Measurements from ENCODE around the gene FAM120C.
A peak's percentile ranks its signal among the peaks of the same experiment; 100 is the strongest.

Gene FAM120C

DNA sequence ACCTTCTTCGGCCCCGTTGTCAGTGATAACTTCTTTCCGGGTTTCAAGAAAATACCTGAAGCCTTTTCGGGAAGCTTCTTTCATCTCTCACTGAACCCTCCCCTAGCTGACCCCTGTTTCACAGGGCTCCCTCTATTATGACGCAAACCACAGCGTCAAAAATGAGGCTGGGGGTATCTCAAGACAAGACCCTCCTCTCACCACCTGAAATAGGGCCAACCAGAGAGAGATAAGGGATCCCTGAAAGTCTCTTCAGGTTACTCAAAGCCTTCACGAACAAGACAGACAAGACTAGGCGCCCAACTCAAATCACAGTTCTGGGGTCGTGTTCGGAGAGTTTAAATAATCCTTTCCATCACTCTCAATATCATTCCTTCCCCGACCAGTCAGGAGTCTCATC, 140.0 kb downstream of the FAM120C start:
- DNase-seq (ENCODE audit: low read depth, low spot score) = no peak
- Histone ChIP-seq H3K27ac (no peak overlapping the region), H3K9ac (ENCODE audit: insufficient read length) (peak overlapping the region; percentile 87), H3K36me3 (ENCODE audit: insufficient read depth, low read length) (0 out of 2 replicates have a peak, but pooled peaks cover 3% of the 10 kb centered on the region), H3K9me3 (ENCODE audit: low read depth, low read length) (no peaks in the 10 kb centered on the region), H3K4me3 (peak overlapping the region; percentile 86)
- TF ChIP-seq FOXP2 (optimal IDR thresholded peaks at IDR 0.05; ENCODE audit: control extremely low read depth, extremely low read length, insufficient read depth) (no peak), POLR2AphosphoS5 (IDR thresholded peaks at IDR 0.05; ENCODE audit: borderline replicate concordance, low read depth, low read length) (no peak)

GRCh38 chrX:54042609-54043021, 140.4 kb downstream of the FAM120C start:
- Histone ChIP-seq H3K27ac (no peak overlapping the region), H3K9ac (ENCODE audit: insufficient read length) (no peak overlapping the region), H3K9me3 (ENCODE audit: low read depth, low read length) (no peaks in the 10 kb centered on the region), H3K4me3 (peak overlapping the region; percentile 86), H3K36me3 (ENCODE audit: insufficient read depth, low read length) (0 out of 2 replicates have a peak, but pooled peaks cover 3% of the 10 kb centered on the region)
- DNase-seq (ENCODE audit: low read depth, low spot score) = no peak
- TF ChIP-seq FOXP2 (optimal IDR thresholded peaks at IDR 0.05; ENCODE audit: control extremely low read depth, extremely low read length, insufficient read depth) = no peak
- TF ChIP-seq EZH2 (IDR thresholded peaks at IDR 0.05) = no peak
- TF ChIP-seq POLR2AphosphoS5 (IDR thresholded peaks at IDR 0.05; ENCODE audit: borderline replicate concordance, low read depth, low read length) = no peak

- H3K4me3 ChIP-seq = no peak overlapping the region
- H3K9me3 ChIP-seq (ENCODE audit: low read depth, low read length) = no peaks in the 10 kb centered on the region
- H3K36me3 ChIP-seq (ENCODE audit: insufficient read depth, low read length) = peaks cover 12% of the 10 kb centered on the region; the same call in 1 of the 2 replicates
- DNase-seq (ENCODE audit: low read depth, low spot score) = no peak
- H3K27ac ChIP-seq = no peak overlapping the region
- TF ChIP-seq FOXP2 (optimal IDR thresholded peaks at IDR 0.05; ENCODE audit: control extremely low read depth, extremely low read length, insufficient read depth) = no peak
- no peak for TF ChIP-seq POLR2AphosphoS5 (IDR thresholded peaks at IDR 0.05; ENCODE audit: borderline replicate concordance, low read depth, low read length)
- no peak for TF ChIP-seq EZH2 (IDR thresholded peaks at IDR 0.05)
- H3K9ac ChIP-seq (ENCODE audit: insufficient read length) = no peak overlapping the region
These were observed 152.7 kb downstream of the FAM120C start for GRCh38 chrX:54030329-54030728.

DNA sequence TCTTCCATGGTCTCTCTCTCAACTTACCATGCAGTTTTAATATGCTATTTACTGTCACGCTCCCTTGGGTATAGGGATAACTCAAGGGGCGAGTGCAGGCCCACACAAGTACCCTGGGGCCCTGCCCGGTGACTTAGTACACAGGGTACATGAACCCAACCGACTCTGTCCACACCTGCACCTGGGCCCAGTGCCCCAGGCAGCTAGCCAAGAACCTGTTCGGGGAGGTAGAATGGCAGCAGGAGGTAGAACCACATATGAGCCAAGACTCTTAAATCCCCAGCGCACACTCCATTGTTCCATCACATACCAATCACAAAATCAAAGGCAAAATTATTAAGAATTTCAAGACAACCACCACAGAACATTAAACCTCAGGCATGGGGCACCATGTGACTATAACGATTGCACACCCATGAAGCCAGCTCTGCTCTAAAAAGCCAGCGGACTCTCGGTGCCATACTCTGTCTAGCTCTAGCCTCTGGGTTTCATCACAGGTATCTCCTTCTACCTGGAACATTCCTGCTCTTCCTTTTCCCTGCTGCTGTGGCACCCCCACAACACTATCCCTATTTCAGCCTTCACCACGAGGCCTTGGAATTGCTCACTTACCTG, 153.4 kb downstream of the FAM120C start:
- H3K36me3 ChIP-seq (ENCODE audit: insufficient read depth, low read length) = peaks cover 10% of the 10 kb centered on the region; the same call in 1 of the 2 replicates
- TF ChIP-seq FOXP2 (optimal IDR thresholded peaks at IDR 0.05; ENCODE audit: control extremely low read depth, extremely low read length, insufficient read depth) (no peak), POLR2AphosphoS5 (IDR thresholded peaks at IDR 0.05; ENCODE audit: borderline replicate concordance, low read depth, low read length) (no peak), EZH2 (IDR thresholded peaks at IDR 0.05) (no peak)
- H3K9me3 ChIP-seq (ENCODE audit: low read depth, low read length) = no peaks in the 10 kb centered on the region
- H3K9ac ChIP-seq (ENCODE audit: insufficient read length) = no peak overlapping the region
- no peak for DNase-seq (ENCODE audit: low read depth, low spot score)
- H3K4me3 ChIP-seq = no peak overlapping the region
- H3K27ac ChIP-seq = no peak overlapping the region

DNA sequence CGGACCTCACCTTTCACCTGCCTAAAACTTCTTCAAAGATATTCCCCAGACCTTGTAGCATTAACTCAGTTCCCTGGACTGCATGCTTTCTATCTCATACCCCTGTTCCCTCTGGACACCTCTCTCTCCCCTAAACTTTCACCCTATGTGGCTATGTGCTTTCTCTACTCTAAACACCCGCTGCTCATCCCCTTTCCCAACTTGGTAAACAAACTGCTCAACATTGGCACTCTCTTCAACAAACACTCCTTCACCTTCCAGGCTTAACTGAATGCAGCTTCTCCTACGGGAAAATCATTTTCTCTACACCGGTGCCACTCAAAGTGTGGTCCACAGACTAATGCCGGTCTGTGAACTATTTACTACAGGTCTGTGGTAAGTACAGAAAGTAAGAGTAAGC, 158.7 kb downstream of the FAM120C start:
- Histone ChIP-seq H3K36me3 (ENCODE audit: insufficient read depth, low read length) (peaks cover 5% of the 10 kb centered on the region), H3K9me3 (ENCODE audit: low read depth, low read length) (no peaks in the 10 kb centered on the region), H3K27ac (no peak overlapping the region), H3K9ac (ENCODE audit: insufficient read length) (no peak overlapping the region), H3K4me3 (no peak overlapping the region)
- TF ChIP-seq FOXP2 (optimal IDR thresholded peaks at IDR 0.05; ENCODE audit: control extremely low read depth, extremely low read length, insufficient read depth) = no peak
- TF ChIP-seq EZH2 (IDR thresholded peaks at IDR 0.05) = no peak
- TF ChIP-seq POLR2AphosphoS5 (IDR thresholded peaks at IDR 0.05; ENCODE audit: borderline replicate concordance, low read depth, low read length) = no peak
- no peak for DNase-seq (ENCODE audit: low read depth, low spot score)
